Measurements from ENCODE around the gene ABCD2.

The ABCD2 gene

GRCh38 chr12:39575498-39575875, 44.1 kb downstream of the ABCD2 start:
- no peak overlapping the region for H3K4me3 ChIP-seq (ENCODE audit: low read depth, low read length)
- TF ChIP-seq CTCF (IDR thresholded peaks at IDR 0.05; ENCODE audit: low read depth, low read length, missing control alignments) = no peak
- no peaks in the 10 kb centered on the region for H3K27me3 ChIP-seq (replicated peaks)
- in situ Hi-C loops (cut with HindIII; ENCODE audit: low pct_ligation_motif_present, low sequenced_read_pairs) = no loop called here
- DNase-seq = no peak
- no peaks in the 10 kb centered on the region for H3K36me3 ChIP-seq (replicated peaks)
- H3K27ac ChIP-seq = no peak overlapping the region

GRCh38 chr12:39574785-39575497, 44.7 kb downstream of the ABCD2 start:
- no peak for TF ChIP-seq CTCF (IDR thresholded peaks at IDR 0.05; ENCODE audit: low read depth, low read length, missing control alignments)
- H3K27me3 ChIP-seq (replicated peaks) = no peaks in the 10 kb centered on the region
- in situ Hi-C loops (cut with HindIII; ENCODE audit: low pct_ligation_motif_present, low sequenced_read_pairs) = no loop called here
- H3K27ac ChIP-seq = no peak overlapping the region
- H3K36me3 ChIP-seq (replicated peaks) = no peaks in the 10 kb centered on the region
- DNase-seq = no peak
- no peak overlapping the region for H3K4me3 ChIP-seq (ENCODE audit: low read depth, low read length)

GRCh38 chr12:39574378-39574777, 45.2 kb downstream of the ABCD2 start:
- DNase-seq = no peak
- in situ Hi-C loops (cut with HindIII; ENCODE audit: low pct_ligation_motif_present, low sequenced_read_pairs) = no loop called here
- H3K36me3 ChIP-seq (replicated peaks) = no peaks in the 10 kb centered on the region
- TF ChIP-seq CTCF (IDR thresholded peaks at IDR 0.05; ENCODE audit: low read depth, low read length, missing control alignments) = no peak
- H3K27me3 ChIP-seq (replicated peaks) = no peaks in the 10 kb centered on the region
- no peak overlapping the region for H3K4me3 ChIP-seq (ENCODE audit: low read depth, low read length)
- no peak overlapping the region for H3K27ac ChIP-seq

- in situ Hi-C loops (cut with HindIII; ENCODE audit: low pct_ligation_motif_present, low sequenced_read_pairs) = no loop called here
- no peaks in the 10 kb centered on the region for H3K36me3 ChIP-seq (replicated peaks)
- no peak for TF ChIP-seq CTCF (IDR thresholded peaks at IDR 0.05; ENCODE audit: low read depth, low read length, missing control alignments)
- no peak for DNase-seq
- H3K27me3 ChIP-seq (replicated peaks) = no peaks in the 10 kb centered on the region
- H3K27ac ChIP-seq = no peak overlapping the region
- no peak overlapping the region for H3K4me3 ChIP-seq (ENCODE audit: low read depth, low read length)
Measured at GRCh38 chr12:39573971-39574370, 45.6 kb downstream of the ABCD2 start.

- Histone ChIP-seq H3K27ac (no peak overlapping the region), H3K4me3 (ENCODE audit: low read depth, low read length) (no peak overlapping the region), H3K27me3 (replicated peaks) (no peaks in the 10 kb centered on the region), H3K36me3 (replicated peaks) (no peaks in the 10 kb centered on the region)
- DNase-seq = no peak
- TF ChIP-seq CTCF (IDR thresholded peaks at IDR 0.05; ENCODE audit: low read depth, low read length, missing control alignments) = no peak
- in situ Hi-C loops (cut with HindIII; ENCODE audit: low pct_ligation_motif_present, low sequenced_read_pairs) = no loop called here
Measured at GRCh38 chr12:39572551-39572950, 47.1 kb downstream of the ABCD2 start.

- in situ Hi-C loops (cut with HindIII; ENCODE audit: low pct_ligation_motif_present, low sequenced_read_pairs) = no loop called here
- Histone ChIP-seq H3K27ac (no peak overlapping the region), H3K36me3 (replicated peaks) (no peaks in the 10 kb centered on the region), H3K4me3 (ENCODE audit: low read depth, low read length) (no peak overlapping the region), H3K27me3 (replicated peaks) (no peaks in the 10 kb centered on the region)
- DNase-seq = no peak
- TF ChIP-seq CTCF (IDR thresholded peaks at IDR 0.05; ENCODE audit: low read depth, low read length, missing control alignments) = no peak
Measured at GRCh38 chr12:39571351-39571750, 48.3 kb downstream of the ABCD2 start.
